Thyroid gland (tissue), 4 donors: ENCODE results near the gene FHIT.

Experiments
- CTCF ChIP-seq, 6 experiments: fragments of 200-600 bp in 3 of 6; fragments of 450-650 bp in 3 of 6; sonication (generic) in 3 of 6; IDR thresholded peaks; one replicate each; pipeline ENCODE4 v1.5.1; 2016 to 2019; ENCODE audit warnings: antibody characterized with exemption in 6 of 6, mild to moderate bottlenecking in 2 of 6, inconsistent platforms in 1 of 6, moderate library complexity in 1 of 6
- POLR2A ChIP-seq, 2 donors: fragments of 450-650 bp; IDR thresholded peaks; one replicate each; pipeline ENCODE4 v1.6.1; 2017; ENCODE audit warnings: antibody characterized with exemption in 2 of 2, mild to moderate bottlenecking in 2 of 2, moderate library complexity in 1 of 2

- TF ChIP-seq CTCF (IDR thresholded peaks at IDR 0.05) (no peak), POLR2A (IDR thresholded peaks at IDR 0.05) (no peak)
These were observed 749.9 kb downstream of the FHIT start for GRCh38 chr3:60501314-60501713.
